Stimulated activated CD8-positive, alpha-beta memory T cell treated with anti-CD3 and anti-CD28 coated beads, Interleukin-15, amount 100 ng/mL, for 48 hours (primary cell): Measurements from ENCODE around the gene SBK2.
"Not testable (repeated sequence)": the region's sequence is repeated elsewhere in the genome, so short reads cannot be mapped to it uniquely, and the experiment has no call there.

Experiments used
- DNase-seq, 2 donors: peaks; one replicate each; pipeline ENCODE4 v3.0.0-alpha.2; 2020; ENCODE audit warnings: low read depth in 2 of 2

SBK2 gene, protein sequence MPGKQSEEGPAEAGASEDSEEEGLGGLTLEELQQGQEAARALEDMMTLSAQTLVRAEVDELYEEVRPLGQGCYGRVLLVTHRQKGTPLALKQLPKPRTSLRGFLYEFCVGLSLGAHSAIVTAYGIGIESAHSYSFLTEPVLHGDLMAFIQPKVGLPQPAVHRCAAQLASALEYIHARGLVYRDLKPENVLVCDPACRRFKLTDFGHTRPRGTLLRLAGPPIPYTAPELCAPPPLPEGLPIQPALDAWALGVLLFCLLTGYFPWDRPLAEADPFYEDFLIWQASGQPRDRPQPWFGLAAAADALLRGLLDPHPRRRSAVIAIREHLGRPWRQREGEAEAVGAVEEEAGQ

DNA sequence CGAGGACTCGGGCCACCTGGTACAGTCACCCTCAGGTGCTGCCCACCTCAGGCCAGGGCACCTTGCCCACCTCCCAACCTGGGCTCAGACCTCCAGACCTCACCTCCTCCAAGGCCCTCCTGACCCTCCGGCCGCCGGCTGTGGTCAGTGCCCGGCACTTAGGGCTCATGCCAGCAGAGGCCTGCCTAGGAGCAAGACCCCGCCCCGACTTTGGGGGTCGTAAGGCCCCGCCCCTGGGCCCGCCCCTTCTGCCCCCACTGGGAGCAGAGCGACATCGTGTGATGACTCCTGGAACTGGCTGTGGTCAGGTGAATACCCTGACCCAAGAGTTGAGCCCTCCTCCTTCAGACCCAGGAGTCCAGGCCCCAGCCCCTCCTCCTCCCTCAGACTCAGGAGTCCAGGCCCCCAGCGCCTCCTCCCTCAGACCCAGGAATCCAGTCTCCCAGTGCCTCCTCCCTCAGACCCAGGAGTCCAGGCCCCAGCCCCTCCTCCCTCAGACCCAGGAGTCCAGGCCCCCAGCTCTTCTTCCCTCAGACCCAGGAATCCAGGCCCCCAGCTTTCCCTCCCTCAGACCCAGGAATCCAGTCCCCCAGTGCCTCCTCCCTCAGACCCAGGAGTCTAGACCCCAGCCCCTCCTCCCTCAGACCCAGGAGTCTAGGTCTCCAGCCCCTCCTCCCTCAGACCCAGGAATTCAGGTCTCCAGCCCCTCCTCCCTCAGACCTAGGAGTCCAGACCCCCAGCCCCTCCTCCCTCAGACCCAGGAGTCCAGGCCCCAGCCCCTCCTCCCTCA, at the start of gene SBK2:
SBK2 (minus strand) TSS at position 183 of the 790 bp plus-strand sequence. CDS start 839 bp downstream, outside the sequence.
- DNase-seq, result no peak

DNA sequence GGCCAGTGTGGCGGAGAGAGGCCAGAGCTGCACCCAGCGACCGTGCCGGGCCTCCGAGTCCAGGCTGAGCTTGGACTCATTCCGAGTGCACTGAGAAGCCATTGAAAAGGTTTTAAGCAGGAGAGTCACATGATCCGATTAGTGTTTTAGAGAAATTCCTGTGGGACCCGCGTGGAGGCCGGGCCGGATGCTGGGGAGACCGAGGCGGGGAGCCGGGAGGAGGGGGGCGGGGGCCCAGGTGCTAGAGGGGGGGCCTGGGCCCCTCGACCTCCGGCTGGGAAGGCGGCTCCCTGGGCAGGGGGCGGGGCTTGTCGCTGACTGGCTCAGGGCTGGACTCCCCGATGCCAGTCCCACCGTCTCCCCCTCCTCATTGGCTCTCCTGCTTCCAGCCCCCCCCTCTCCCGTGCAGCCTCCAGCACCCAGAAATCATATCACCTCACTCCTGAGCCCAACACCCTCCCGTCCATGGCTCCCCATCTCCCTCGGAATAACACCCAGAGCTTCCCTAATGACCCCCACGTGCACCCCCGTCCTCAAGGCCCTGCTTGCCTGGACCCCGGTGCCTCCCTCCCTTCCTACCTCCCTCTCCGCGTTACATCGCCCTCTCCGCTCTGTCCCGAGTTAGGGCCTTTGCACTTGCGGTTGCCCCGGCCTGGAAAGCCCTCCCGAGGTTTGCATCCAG, 48.9 kb upstream of the SBK2 start:
- no peak for DNase-seq

DNA sequence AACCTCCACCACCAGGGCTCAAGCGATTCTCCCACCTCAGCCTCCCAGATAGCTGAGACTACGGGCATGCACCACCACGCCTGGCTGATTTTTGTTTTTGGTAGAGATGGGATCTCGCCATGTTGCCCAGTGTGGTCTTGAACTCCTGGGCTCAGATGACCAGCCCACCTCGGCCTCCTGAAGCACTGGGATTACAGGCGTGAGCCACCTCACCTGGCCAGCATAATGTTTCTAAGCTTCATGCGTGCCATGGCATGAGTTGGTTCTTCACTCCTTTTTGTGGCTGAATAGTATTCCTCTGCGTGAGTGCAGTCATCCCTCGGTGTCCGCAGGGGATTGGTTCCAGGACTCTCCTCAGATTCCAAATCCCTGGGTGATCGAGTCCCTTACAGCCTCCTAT, 47.9 kb upstream of the SBK2 start:
- no peak for DNase-seq

DNA sequence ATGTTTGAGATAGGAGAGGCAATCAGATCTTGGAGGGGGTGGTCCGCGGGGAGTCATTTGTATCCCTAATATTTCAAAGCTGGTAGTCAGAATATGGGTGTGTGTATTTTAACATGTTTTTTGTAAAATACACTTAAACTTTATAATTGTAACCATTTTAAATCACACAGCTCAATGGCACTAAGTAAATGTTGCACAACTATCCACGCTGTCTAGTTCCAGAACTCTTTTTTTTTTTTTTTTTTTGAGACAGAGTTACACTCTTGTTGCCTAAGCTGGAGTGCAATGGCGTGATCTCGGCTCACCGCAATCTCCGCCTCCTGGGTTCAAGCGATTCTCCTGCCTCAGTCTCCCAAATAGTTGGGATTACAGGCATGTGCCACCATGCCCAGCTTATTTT, 47.0 kb upstream of the SBK2 start:
- not testable (repeated sequence) for DNase-seq

DNA sequence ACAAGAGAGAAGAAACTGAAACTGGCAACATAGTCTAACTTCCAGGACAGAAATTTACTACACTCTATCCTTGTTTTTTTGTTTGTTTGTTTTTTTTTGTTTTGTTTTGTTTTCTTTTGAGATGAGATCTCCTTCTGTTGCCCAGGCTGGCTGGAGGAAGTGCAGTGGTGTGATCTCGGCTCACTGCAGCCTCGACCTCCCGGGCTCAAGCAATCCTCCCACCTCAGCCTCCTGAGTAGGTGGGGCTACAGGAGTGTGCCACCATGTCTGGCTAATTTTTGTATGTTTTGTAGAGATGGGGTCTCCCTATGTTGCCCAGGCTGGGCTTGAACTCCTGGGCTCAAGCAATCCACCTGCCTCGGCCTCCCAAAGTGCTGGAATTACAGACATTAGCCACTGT, 45.4 kb upstream of the SBK2 start:
- not testable (repeated sequence) for DNase-seq

DNA sequence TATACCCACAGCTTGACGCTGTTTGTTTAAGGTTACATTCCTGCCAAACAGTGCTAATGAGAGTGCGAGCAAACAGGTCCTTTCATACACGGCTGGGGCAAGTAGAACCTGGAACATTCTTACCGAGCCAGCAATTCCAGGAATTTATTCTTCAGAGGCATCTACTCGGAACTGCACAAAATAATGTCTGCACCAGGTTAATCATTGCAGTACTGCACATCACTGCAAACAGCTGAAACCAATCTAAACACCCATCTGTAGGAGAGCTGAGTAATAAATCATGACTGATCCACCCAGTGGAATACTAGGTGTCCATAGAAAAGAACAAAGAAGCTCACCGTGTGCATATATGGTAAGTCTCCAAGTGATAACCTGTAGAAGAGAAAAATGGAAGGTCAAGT, 44.9 kb upstream of the SBK2 start:
- no peak for DNase-seq

DNA sequence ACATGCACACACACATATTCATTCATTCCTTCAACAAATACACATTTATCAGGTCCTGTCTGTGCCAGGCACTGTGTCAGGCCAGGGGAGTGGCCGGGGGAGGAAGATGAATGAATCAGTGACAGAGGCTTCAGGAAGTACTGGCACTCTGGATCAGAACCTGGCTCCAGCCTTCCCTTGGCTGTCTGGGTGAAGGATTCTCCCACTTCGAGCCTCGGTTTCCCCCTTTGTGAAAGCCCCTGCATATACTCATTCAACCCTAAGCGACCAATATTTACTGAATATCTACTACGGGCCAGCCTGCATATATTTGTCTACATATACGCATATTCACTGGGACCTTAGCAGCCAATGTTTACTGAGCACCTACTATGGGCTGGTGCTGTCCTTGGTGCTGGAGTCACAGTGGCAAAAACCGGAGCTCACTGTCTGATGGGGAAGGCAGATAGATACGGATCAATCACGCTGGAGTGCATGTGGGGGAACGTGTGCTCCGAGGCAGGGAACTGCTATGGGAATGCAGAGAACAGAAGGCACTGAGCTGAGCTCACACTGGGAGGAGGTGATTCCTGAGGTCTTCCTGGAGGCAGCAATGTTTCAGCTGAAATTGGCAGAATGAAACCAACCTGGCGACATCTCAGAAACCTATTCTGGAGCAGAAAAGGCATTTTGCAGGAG, 44.4 kb upstream of the SBK2 start:
- DNase-seq, result no peak

DNA sequence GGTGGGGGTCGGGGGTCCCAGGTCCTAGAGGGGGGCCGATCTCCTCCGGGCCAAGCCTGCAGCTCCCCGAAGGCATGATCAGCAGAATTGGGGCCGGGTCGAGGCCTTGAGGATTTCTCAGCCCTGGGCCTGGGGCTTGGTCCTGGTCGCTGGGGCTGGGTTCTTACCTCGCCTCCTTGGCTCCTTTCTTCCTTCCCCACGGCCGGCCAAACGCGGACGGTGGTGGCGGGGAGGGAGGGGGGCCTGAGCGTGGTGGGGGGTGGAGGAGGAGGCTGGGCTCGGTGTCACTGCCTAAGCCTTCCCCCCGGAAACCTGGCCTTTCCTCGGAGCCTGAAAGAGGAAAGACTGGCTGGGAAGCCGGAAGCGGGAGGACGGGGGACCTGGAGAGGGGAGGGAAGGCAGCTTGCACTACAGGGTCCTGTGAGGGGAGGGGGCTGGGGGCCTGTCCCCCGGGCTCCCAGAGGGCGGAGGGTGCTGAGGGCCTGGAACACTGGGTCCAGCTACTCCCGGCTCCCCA, 43.8 kb upstream of the SBK2 start, which contains the start of gene ZNF579:
ZNF579 (minus strand) TSS at position 221 of the 517 bp plus-strand sequence. CDS start 1,209 bp downstream, outside the sequence.
- DNase-seq, result peak; percentile 69 to 73

DNA sequence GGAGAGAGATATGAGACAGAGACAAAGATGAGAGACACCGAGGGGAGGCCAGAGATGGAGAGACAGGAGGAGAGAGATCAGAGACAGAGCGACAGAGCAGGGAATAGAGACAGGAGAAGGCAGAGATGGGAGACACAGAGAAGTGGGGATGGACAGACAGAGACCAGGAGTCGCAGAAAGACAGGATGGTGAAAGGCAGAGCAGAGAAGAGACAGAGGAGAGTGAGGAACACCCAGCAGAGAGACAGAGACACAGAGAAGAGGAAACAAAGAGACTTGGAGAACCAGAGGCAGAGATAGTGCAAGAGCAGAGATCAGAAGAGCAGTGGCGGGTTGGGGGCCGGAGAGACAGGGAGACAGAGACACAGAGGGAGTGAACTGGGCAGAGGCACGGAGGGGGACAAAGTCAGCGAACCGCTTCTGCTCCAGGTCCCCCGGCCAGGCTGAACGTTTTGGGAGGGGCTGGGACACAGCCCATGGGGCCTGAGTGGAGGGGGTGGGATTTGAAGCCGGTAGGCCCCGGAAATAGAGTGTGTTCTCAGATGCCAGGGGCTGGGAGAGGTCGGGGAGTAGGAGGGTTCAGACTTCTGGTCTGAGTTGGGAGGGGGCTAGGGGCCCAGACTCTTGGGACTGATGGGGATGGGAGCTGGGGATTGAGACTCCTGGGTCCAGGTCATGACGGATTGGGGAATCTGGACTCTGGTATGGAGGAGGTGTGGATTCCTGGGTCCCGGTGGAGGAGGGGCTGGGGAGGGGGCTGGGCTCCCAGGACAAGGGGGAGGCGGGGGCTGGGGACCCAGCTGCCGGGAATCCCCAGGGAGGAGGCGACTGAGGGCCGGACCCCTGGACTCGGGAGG, 43.1 kb upstream of the SBK2 start:
- no peak for DNase-seq

DNA sequence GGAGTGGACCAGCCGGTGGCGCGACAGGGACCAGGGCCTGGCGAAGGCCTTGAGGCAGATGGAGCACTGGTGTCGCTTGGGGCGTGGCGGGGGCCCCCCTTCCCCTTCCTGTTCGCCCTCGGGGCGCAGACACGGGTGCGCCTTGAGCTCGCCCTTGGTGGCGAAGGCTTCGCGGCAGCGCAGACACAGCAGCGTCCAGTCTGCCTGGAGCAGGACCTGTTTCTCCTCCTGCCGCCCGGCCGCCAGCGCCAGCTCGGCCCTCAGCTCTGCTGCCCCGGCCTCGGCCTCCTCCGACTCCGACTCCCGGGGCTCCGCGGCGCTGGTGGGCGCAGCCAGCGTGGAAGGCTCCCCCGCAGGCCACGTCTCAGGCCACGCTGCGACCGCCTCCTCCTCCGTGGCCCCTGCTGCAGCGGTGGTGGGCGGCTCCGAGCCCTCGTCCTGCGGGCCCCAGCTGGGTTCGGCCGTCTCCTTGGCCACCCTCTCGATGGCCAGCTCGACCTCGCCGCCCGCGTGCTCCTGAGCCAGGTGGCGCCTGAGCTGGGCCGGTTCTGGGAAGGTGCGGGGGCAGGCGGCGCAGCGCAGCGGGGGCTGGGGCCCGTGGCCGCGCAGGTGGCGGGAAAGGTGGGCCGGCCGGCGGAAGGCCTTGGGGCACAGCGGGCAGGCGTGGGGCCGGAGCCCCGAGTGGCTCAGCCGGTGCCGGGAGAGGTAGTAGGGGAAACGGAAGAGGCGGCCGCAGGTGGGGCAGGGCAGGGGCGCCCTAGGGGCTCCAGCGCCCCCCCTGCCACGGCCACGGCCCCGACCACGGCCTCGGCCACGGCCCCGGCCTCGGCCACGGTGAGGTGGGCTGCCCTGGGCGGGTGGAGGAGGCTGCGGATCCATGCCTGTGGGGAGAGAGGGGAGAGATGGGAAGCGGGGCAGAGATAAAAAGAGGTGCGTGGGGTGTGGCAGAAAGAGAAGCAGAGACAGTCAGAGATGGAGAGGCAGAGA, 42.1 kb upstream of the SBK2 start:
- DNase-seq, result no peak

DNA sequence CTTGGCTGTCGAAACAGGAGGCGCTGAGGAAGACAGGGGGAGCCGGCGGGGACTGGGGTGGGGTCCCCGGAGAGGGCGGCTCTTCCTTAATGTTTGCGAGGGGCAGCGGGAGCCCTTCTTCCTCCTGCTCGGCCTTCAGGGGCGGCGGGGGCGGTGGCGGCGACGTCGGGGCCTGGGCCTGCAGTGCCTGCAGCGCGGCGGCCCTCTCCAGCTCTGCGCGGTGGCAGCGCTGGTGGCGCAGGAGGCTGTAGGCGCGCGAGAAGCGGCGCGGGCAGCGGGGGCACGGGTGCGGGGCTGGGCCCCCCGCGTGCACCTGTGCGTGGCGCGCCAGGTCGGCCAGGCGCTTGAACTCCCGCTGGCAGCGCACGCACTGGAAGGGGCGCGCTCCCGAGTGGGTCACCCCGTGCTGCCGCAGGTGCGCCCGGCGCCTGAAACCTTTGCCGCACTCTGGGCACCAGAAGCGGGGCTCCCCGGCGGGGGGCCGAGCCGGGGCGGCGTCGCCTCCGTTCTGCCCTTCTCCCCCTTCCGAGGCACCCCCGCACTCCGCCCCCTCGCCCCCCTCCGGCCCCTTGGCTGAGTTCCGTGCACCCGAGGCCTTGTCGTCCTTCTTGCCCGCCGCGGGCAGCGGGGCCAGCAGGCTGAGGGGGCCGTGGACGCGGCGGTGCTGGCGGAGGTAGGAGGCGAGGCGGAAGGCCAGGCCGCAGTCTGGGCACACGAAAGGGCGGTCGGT, 41.3 kb upstream of the SBK2 start:
- DNase-seq, result no peak

DNA sequence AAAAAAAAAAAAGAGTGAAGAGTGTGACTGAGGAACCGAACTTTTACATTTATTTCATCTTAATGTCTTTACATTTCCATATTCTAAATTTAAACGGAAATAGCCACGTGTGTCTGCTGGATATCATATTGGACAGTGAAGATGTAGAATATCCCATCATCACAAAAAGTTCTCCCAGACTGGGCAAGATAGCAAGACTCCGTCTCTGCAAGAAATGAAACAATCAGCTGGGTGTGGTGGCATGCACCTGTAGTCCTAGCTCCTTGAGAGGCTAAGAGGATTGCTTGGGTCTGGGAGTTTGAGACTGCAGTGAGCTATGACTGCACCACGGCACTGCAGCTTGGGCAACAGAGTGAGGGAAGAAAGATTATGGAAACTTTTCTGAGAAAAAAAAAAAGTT, 39.8 kb upstream of the SBK2 start:
- no peak for DNase-seq

DNA sequence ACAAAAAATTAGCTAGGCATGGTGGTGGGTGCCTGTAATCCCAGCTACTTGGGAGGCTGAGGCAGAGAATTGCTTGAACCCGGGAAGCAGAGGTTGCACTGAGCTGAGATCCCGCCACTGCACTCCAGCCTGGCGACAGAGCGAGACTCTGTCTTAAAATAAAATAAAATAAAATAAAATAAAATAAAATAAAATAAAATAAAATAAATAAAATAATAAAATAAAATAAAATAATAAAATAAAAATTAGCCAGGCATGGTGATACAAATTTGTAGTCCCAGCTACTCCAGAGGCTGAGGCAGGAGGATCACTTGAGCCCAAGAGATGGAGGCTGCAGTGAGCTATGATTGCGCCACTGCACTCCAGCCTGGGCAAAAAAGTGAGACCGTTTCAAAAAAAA, 37.0 kb upstream of the SBK2 start:
- not testable (repeated sequence) for DNase-seq

DNA sequence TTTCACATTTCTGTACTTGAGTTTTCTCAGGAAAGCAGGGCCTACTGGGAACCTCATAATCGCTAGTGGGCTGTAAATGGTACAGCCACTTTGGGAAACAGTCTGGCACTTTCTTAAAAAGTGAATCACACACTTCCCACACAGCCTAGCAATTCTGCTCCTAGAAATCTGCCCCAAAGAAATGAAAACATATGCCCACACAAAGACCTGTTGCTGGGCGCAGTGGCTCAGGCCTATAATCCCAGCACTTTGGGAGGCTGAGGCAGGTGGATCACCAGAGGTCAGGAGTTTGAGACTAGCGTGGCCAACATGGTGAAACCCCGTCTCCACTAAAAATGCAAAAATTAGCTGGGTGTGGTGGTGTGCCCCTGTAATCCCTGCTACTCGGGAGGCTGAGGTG, 32.5 kb upstream of the SBK2 start:
- not testable (repeated sequence) for DNase-seq

DNA sequence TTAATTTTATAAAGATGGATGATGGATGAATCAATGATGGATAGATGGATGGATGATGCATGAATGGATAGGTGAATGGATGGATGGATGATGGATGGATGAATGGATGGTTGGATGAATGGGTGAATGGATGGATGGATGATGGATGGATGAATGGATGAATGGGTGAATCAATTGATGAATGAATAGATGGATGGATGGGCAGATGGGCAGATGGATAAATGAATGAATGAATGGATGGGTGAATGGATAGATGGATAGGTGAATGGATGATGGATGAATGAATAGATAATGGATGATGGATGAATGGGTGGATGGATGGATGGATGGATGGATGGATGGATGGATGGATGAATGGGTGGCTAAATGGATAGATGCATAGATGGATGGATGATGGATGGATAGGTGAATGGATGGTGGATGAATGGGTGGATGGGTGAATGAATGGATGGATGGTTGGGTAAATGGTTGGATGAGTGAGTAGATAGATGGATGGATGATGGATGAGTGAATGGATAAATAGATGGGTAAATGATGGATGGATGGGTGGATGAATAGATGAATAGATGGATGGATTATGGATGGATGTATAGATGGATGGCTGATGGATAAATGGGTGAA, 30.9 kb upstream of the SBK2 start:
- DNase-seq, result no peak

DNA sequence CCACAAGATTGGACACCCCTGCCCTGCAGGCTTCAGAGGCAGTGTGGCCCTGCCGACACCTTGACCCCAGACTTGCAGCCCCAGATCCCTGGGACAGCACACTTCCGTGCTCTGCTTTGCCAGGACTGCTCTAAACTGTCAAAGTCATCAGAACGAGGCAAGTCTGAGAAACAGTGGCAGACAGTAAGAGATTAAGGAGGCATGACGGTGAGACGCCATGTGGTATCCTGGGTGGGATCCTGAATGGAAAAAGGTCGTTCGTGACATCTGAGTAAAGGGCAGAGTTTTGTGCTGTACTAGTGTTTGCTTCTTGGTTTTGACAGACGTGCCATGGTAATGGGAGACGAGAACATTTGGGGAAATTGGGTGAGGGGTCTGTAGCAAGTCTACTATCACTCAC, 29.9 kb upstream of the SBK2 start:
- no peak for DNase-seq

DNA sequence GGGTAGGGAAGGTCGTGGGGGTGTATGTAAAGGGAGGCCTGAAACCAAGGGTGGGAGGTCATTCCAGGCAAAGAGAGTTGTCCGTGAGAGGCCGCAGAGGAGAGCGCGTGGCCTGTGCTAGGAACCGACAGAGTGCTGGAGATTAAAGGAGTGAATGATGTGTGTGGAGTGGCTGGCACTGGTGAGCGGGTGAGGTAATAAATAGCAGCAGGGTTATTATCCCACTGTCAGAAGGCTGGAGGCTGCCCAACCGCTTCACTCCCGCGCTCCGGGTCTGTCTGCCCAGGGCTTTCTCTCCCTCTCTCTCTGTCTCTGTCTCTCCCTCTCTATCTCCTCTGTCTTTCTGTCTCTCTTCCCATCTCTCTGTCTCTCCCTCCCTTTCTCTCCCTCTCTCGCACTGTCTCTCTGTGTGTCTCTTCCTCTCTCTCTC, 26.3 kb upstream of the SBK2 start:
- DNase-seq, result no peak

DNA sequence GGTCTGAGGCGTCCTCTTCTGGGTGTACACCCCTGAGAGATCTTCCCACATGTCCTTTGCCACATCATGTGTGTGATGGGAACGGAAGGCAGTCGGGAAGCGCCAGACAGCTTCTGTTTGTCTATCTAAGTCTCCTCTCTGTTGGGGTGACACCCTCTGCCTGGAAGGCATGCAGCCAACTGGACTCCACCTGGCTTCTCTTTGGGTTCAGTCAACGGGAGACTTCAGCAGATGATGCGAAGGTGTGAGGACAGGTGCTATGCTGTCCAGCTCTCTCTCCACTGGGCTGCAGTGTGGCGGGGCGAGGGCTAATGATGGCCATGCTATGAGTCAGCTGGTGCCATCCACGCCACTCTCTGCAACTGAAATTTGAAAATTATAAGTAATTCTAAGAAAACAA, 22.8 kb upstream of the SBK2 start:
- DNase-seq, result no peak
